NCI-H2196 (cell line): ENCODE data around the gene PCBP2.
"Not testable (repeated sequence)": the region's sequence is repeated elsewhere in the genome, so short reads cannot be mapped to it uniquely, and the experiment has no call there.

Experiments used
- DNase-seq: peaks from one replicate; lab custom pipeline; 2025; ENCODE audit not compliant: unreplicated experiment; lab: John Stamatoyannopoulos, UW

Gene PCBP2

GRCh38 chr12:53472056-53472582 is 20.2 kb downstream of the PCBP2 start:
- no peak for DNase-seq

DNA sequence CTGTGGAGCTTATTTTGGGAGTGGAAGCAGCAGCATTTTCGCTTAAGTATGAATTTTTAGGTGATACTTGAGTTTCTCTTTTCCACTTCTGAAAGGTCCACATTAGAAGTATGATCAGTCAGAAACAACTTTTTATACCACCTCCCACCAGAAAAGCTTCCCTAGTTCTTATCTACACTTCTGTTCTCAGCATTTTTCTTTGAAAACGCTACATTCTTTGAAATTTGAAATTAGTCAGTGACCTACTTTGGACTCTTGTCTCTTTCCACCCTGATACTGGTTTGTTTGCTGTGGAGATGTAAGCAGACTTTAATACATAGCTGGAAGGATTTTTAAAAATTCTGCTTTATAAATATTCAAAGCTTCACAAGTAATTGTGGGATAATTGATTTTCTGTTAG is 22.2 kb downstream of the PCBP2 start:
- no peak for DNase-seq

- no peak for DNase-seq
Measured at GRCh38 chr12:53474819-53475218, 22.9 kb downstream of the PCBP2 start.

GRCh38 chr12:53476769-53477209 is 24.9 kb downstream of the PCBP2 start:
- DNase-seq, result peak; percentile 21

- no peak for DNase-seq
Measured at GRCh38 chr12:53478865-53479264, 27.0 kb downstream of the PCBP2 start.

GRCh38 chr12:53479331-53479730 is 27.4 kb downstream of the PCBP2 start:
- DNase-seq, result no peak

GRCh38 chr12:53480491-53481442 is 28.9 kb downstream of the PCBP2 start:
- no peak for DNase-seq

DNA sequence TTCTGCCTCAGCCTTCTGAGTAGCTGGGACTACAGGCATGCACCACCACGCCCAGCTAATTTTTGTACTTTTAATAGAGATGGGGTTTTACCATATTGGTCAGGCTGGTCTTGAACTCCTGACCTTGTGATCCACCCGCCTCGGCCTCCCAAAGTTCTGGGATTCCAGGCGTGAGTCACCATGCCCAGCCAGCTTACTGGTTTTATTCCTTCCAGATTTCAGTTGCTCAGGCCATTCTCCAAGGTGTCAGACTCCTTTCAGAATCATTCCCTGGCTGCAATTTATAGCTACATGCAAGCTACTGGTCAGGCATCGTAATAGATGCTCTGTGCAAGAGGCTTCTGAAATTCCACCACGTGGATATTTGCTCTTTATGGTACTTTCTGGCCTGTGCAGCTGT is 29.6 kb downstream of the PCBP2 start:
- not testable (repeated sequence) for DNase-seq

DNA sequence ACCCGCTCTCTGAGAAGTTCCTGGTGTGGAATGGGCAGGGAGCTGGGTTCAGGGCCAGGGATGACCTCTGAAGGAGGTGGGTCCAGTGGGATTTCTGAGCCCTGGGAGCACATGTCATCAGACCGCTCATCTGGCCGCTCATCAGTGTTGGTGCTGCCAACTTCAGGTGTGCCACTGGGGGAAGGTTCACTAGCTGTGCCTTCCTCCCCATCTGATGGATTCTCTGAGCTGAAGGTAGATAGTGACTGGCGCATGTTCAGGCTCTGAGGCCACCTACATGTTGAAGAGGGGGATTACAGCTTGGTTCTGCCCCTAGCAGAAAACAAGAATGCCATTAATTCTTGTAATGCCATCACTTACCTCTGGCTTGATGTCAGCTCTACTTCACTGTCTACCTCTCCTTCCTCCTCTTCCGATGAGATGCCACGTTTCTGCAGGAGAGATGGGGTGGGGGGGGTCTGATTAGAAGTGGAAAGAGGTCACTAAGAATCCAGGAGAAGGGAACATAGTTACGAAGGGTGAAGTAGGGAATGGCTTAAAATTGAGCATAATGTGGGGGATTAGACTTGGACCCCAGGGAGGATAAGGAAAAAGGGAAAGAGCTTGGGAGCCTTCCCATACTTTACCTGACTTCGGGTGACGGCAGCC is 30.2 kb downstream of the PCBP2 start:
- no peak for DNase-seq

- DNase-seq, result no peak
Measured at GRCh38 chr12:53482626-53483168, 30.8 kb downstream of the PCBP2 start.

DNA sequence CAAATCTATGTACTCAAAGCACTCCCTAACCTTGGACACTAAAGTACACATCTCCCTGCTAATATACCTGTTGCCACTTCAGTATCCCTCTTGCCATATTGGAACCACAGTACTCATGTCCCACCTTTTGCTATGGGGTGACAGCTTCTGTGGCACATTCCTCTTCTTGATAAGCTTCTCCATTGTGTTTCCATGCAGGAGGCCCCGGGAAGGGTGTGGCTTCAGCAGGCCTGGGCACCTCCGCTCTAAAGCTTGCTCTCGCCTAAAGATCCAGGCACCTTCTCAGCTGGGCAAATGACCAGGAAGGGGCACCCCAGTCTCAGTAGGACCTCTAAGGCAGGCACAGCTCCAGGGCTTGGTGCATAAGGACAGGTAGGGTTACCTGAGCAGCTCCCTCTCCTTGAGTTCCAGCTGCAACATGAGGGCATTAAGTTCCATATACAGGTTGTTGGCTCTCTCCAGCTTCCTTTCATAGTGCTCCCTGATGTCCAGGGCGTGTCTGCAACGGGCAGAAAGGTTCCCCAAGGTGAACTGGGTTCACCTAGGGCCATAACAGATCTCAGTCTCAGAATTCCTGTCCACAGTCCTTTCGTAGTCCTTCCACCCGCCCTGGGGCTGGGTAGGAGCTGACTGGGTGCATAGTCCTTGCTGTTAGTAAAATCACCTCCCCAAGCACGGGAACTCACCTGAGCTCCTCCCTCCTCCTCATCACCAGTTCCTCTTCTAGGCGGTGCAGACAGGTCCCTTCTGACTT is 31.5 kb downstream of the PCBP2 start:
- no peak for DNase-seq

GRCh38 chr12:53483979-53484377 is 32.1 kb downstream of the PCBP2 start:
- no peak for DNase-seq

GRCh38 chr12:53484686-53485575 is 33.0 kb downstream of the PCBP2 start:
- no peak for DNase-seq

DNA sequence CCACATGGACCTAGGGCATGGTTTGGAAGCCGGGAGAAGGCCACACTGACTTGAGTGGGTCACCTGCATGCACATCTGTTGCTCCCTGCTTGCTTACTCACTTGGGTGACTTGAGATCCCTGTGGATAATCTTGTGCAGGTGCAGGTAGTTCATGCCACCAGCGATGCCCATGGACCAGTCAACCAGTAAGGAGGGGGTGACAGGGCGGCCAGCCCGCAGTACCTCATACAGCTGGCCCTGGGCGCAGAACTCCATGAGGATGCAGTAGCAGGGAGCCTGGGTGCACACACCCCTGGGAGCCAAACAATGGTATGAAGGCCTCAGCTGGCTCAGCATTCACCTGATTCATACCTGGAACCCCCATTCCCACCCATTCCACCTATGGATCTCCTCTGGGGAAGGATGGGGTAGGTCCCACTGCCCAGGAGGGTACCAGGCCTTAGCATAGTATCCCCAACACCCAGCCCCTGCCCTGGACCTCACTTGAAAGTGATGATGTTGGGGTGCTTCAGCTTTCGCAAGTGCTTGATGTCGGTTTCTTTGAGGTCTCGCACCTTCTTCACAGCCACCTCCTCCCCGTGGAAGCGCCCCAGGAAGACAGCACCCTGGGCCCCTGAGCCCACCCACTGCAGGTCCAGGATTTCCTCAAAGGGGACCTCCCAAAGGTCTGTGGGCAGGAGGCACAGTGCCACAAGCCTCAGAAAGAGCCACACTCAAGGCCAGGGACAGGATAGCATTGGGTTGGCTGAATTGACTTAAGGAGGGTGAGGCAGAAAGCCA is 34.2 kb downstream of the PCBP2 start:
- no peak for DNase-seq

DNA sequence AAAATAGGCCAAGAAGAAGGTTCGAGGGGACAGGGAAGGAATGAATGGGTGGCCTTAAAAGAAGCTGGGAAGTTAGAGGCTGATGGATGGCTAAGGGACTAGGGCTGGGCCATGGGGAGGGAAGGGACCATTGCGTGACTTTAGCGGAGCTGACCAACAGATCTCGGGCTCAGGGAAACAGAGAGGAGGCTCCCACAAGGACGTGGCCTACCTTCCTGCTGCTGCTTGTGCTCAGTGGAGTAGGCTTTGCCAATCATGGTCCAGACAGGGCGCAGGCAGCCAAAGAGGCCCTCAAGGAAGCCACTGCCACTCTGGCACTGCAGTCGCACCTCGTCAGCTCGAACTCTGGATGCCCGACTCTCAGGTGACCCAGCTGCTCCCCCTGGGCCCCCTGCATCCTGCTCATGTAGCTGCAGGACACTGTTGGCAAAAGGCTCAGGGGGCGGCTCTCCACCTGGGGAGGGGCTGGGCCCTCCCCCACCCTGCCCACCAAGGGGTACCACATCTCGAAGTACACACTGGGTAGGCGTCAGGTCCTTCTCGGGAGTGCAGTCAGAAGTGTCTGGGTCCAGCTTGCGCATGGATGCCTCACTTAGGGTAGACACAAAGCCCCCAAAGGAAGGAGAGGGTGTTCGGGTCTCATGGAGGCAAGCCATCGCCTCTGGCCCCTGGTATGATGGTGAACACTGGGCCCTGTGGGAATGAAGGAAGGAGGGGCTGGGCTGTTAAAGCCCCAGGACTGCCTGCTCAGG is 35.0 kb downstream of the PCBP2 start:
- no peak for DNase-seq

GRCh38 chr12:53489242-53489864 is 37.5 kb downstream of the PCBP2 start:
- no peak for DNase-seq

DNA sequence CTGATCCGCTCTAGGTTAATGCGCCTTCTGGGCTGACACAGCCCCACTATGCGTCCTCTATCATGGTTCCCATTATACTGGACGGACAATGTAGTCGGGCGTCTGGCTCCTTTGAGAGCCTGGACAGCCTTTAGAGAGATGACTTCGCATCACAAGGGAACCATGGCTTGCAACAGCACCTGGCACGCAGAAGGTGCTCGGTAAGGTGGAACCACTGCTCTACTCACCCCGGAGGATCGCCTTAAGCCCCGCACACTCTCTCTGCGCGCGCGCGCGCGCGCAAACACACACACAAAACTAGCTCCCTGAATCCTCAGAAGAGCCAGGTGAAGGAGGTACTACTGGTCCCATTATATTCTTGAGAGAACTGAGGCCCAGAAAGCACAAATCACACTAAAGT is 40.3 kb downstream of the PCBP2 start:
- DNase-seq, result no peak
